H1 (cell line): ENCODE results near the gene TMEM161A. TPM values are rescaled to one million over a fixed set of nuclear protein-coding genes. Genes with fewer than 3 reads are reported as not detected.

ENCODE experiments used
- CTCF ChIA-PET: fragments of 300-600 bp; sonication (Branson Sonifier 250); formaldehyde crosslinking; loops from one replicate; lab custom pipeline; 2021; ENCODE audit not compliant: partially characterized antibody; lab: Charles Lee
- POLR2A ChIA-PET: fragments of 300-600 bp; sonication (Branson Sonifier 250); formaldehyde crosslinking; loops from one replicate; lab custom pipeline; 2021; ENCODE audit warnings: inconsistent platforms; ENCODE audit not compliant: partially characterized antibody; lab: Charles Lee
- DNase-seq, 2 experiments: peaks; one replicate each; pipeline versions ENCODE4 v3.0.0 to v3.0.0-alpha.2; 2010 to 2022; ENCODE audit warnings: low spot score in 2 of 2, low read depth in 1 of 2, mixed read lengths in 1 of 2
- FAIRE-seq: peaks from 2 replicates; lab custom pipeline; 2011; peaks lifted over from hg19 to GRCh38; lab: Jason Lieb, UNC
- H2AFZ ChIP-seq: 2 replicates; pipeline ENCODE4 v1.8.1; 2012; ENCODE audit warnings: low read length, inconsistent platforms
- H2AK5ac ChIP-seq: 2 replicates; pipeline ENCODE4 v1.6.1; 2013; ENCODE audit warnings: low read depth, low read length
- H2BK120ac ChIP-seq: replicated peaks from 2 replicates; pipeline ENCODE3; 2013; ENCODE audit warnings: low read depth, low read length, inconsistent platforms
- H2BK12ac ChIP-seq: 2 replicates; pipeline ENCODE4 v1.6.1; 2013; ENCODE audit warnings: low read depth, low read length
- H2BK15ac ChIP-seq: 2 replicates; pipeline ENCODE4 v1.6.1; 2013; ENCODE audit warnings: low read length
- H2BK20ac ChIP-seq: 2 replicates; pipeline ENCODE4 v1.6.1; 2013; ENCODE audit warnings: low read length
- H2BK5ac ChIP-seq: 2 replicates; pipeline ENCODE4 v1.6.1; 2013; ENCODE audit warnings: low read depth, low read length
- H3K14ac ChIP-seq: 2 replicates; pipeline ENCODE4 v1.6.1; 2013; ENCODE audit warnings: inconsistent platforms; ENCODE audit not compliant: insufficient read length
- H3K18ac ChIP-seq: 2 replicates; pipeline ENCODE4 v1.6.1; 2013; ENCODE audit warnings: low read length; ENCODE audit errors: extremely low read depth
- H3K23ac ChIP-seq: 2 replicates; pipeline ENCODE4 v1.6.1; 2013; ENCODE audit warnings: inconsistent platforms; ENCODE audit not compliant: insufficient read length
- H3K23me2 ChIP-seq: 2 replicates; pipeline ENCODE4 v1.6.1; 2013; ENCODE audit warnings: low read depth, low read length
- H3K27ac ChIP-seq: 2 replicates; pipeline ENCODE4 v1.6.1; 2011; ENCODE audit warnings: low read depth, low read length, inconsistent platforms
- H3K27me3 ChIP-seq, 4 experiments: replicated peaks in 1 of 4; 1 replicate in 1 of 4; 2 replicates in 3 of 4; pipeline versions ENCODE4 v1.6.1 to v1.8.1; 2011 to 2013; ENCODE audit warnings: low read length in 3 of 4, mild to moderate bottlenecking in 3 of 4, inconsistent platforms in 2 of 4, mixed read lengths in 2 of 4, moderate library complexity in 1 of 4; ENCODE audit not compliant: control insufficient read depth in 3 of 4, insufficient read depth in 3 of 4; ENCODE audit errors: extremely low read depth in 1 of 4
- H3K36me3 ChIP-seq, 4 experiments: 2 replicates each; pipeline versions ENCODE4 v1.6.1 to v1.8.1; 2011 to 2013; ENCODE audit warnings: mild to moderate bottlenecking in 4 of 4, low read length in 3 of 4, moderate library complexity in 2 of 4, control low read depth in 1 of 4, inconsistent platforms in 1 of 4; ENCODE audit not compliant: insufficient read depth in 4 of 4, control insufficient read depth in 2 of 4
- H3K4ac ChIP-seq: replicated peaks from 2 replicates; pipeline ENCODE3; 2013; ENCODE audit warnings: low read length, low read depth, mixed read lengths, inconsistent platforms; ENCODE audit not compliant: insufficient read length
- H3K4me1 ChIP-seq, 4 experiments: replicated peaks in 1 of 4; 1 replicate in 1 of 4; 2 replicates in 3 of 4; pipeline versions ENCODE4 v1.6.1 to v1.8.1; 2011 to 2013; ENCODE audit warnings: low read length in 3 of 4, inconsistent platforms in 2 of 4, mixed read lengths in 1 of 4; ENCODE audit not compliant: insufficient read depth in 4 of 4, control insufficient read depth in 3 of 4
- H3K4me2 ChIP-seq, 2 experiments: 2 replicates each; pipeline versions ENCODE4 v1.6.1 to v1.8.1; 2011 to 2013; ENCODE audit warnings: low read depth in 2 of 2, low read length in 2 of 2, control low read depth in 1 of 2, inconsistent platforms in 1 of 2, mild to moderate bottlenecking in 1 of 2; ENCODE audit not compliant: insufficient read depth in 1 of 2
- H3K4me3 ChIP-seq, 4 experiments: fragments of 200-600, 300-600 bp in 1 of 4; sonication (generic), shearing (Covaris generic), sonication (Bioruptor Twin) in 1 of 4; 2 replicates each; pipeline versions ENCODE4 v1.5.1 to v1.8.1; 2011 to 2016; ENCODE audit warnings: low read length in 4 of 4, low read depth in 3 of 4, control low read depth in 2 of 4, inconsistent platforms in 2 of 4, mild to moderate bottlenecking in 2 of 4, mixed read lengths in 1 of 4, moderate library complexity in 1 of 4; ENCODE audit not compliant: insufficient read depth in 2 of 4; ENCODE audit errors: extremely low read depth in 1 of 4
- H3K56ac ChIP-seq: replicated peaks from 2 replicates; pipeline ENCODE3; 2013; ENCODE audit warnings: low read depth, mild to moderate bottlenecking, mixed read lengths, low read length, inconsistent platforms; ENCODE audit not compliant: insufficient read length
- H3K79me1 ChIP-seq: 2 replicates; pipeline ENCODE4 v1.6.1; 2013; ENCODE audit warnings: low read depth, low read length, control low read depth
- H3K79me2 ChIP-seq, 2 experiments: 2 replicates each; pipeline versions ENCODE4 v1.6.1 to v1.8.1; 2012 to 2013; ENCODE audit warnings: low read length in 2 of 2, mild to moderate bottlenecking in 2 of 2, inconsistent platforms in 1 of 2; ENCODE audit not compliant: insufficient read depth in 2 of 2, control insufficient read depth in 1 of 2
- H3K9ac ChIP-seq, 4 experiments: replicated peaks in 1 of 4; 1 replicate in 1 of 4; 2 replicates in 3 of 4; pipeline versions ENCODE4 v1.6.1 to v1.8.1; 2011 to 2013; ENCODE audit warnings: low read depth in 3 of 4, low read length in 3 of 4, control low read depth in 2 of 4, mild to moderate bottlenecking in 2 of 4, moderate library complexity in 2 of 4, inconsistent platforms in 1 of 4; ENCODE audit errors: extremely low read depth in 1 of 4
- H3K9me3 ChIP-seq, 2 experiments: 2 replicates each; pipeline versions ENCODE4 v1.6.1 to v1.8.1; 2012 to 2013; ENCODE audit warnings: mild to moderate bottlenecking in 2 of 2, moderate library complexity in 2 of 2, control low read depth in 1 of 2, inconsistent platforms in 1 of 2, low read depth in 1 of 2, low read length in 1 of 2, mixed read lengths in 1 of 2; ENCODE audit not compliant: insufficient read depth in 2 of 2
- H4K20me1 ChIP-seq, 2 experiments: replicated peaks in 1 of 2; 2 replicates each; pipeline versions ENCODE3 to v1.8.1; 2011 to 2013; ENCODE audit warnings: inconsistent platforms in 2 of 2, low read length in 2 of 2, mild to moderate bottlenecking in 1 of 2; ENCODE audit not compliant: insufficient read depth in 2 of 2, control insufficient read depth in 1 of 2
- H4K5ac ChIP-seq: 2 replicates; pipeline ENCODE4 v1.6.1; 2013; ENCODE audit warnings: low read length, low read depth, mixed read lengths, inconsistent platforms; ENCODE audit not compliant: insufficient read length
- H4K8ac ChIP-seq: 2 replicates; pipeline ENCODE4 v1.8.0; 2013; ENCODE audit warnings: mild to moderate bottlenecking, moderate library complexity, low read length, inconsistent platforms; ENCODE audit not compliant: insufficient read depth; ENCODE audit errors: extremely low read depth
- H4K91ac ChIP-seq: replicated peaks from 2 replicates; pipeline ENCODE3; 2013; ENCODE audit warnings: low read length, mixed read lengths, inconsistent platforms; ENCODE audit not compliant: insufficient read length
- JUND ChIP-seq: IDR thresholded peaks from 2 replicates; pipeline ENCODE4 v1.6.1; 2011; ENCODE audit warnings: mild to moderate bottlenecking, improper control_type of control experiment, low read length
- POLR2AphosphoS5 ChIP-seq: IDR thresholded peaks from 2 replicates; pipeline ENCODE4 v1.6.1; 2011; ENCODE audit warnings: low read depth, low read length
- TEAD4 ChIP-seq: IDR thresholded peaks from 2 replicates; pipeline ENCODE4 v1.6.1; 2012; ENCODE audit warnings: low read depth, low read length, inconsistent platforms, mixed read lengths
- WGBS, 2 experiments: shearing (Covaris generic) in 1 of 2; methylation state at CpG; one replicate each; pipeline versions ENCODE4 v1.1.6 to v1.1.7; 2013 to 2015; ENCODE audit warnings: low lambda C conversion rate in 2 of 2, mixed read lengths in 2 of 2, inconsistent platforms in 1 of 2, low coverage in 1 of 2, missing lambda C conversion rate in 1 of 2; ENCODE audit not compliant: insufficient replicate concordance in 2 of 2, insufficient coverage in 1 of 2, insufficient read length in 1 of 2; ENCODE audit errors: extremely low coverage in 1 of 2, missing lambda C conversion rate in 1 of 2; 5-methylcytosine and 5-hydroxymethylcytosine counted together
- polyA plus RNA-seq, 7 experiments: library from polyadenylated mRNA; depleted of rRNA in 3 of 7; stranded (reverse) in 5 of 7; unstranded in 2 of 7; fragments of >200 nt in 5 of 7; fragments of 200-250 nt in 2 of 7; gene quantifications; 1 replicate in 5 of 7; 2 replicates in 1 of 7; 4 replicates in 1 of 7; pipeline versions ENCODE4 v1.2.1 to v1.2.3, GENCODE V29; 2011 to 2013; ENCODE audit warnings: missing spikeins in 2 of 7, mixed read lengths in 2 of 7
- total RNA-seq: library from RNA; stranded (reverse); fragmentation: NEBNext Ultra II Directional; extraction: Animal tissue kit (Norgen Biotek cat#: 25700); gene quantifications from 2 replicates; pipeline ENCODE4 v1.2.1, GENCODE V29; 2021
- TF ChIP-seq, protein P1 (sequence below), 3 experiments: IDR thresholded peaks; 1 replicate in 2 of 3; 2 replicates in 1 of 3; pipeline versions ENCODE4 v1.5.1 to v1.6.1; 2011; ENCODE audit warnings: low read length in 3 of 3, mild to moderate bottlenecking in 3 of 3, inconsistent platforms in 2 of 3, low read depth in 1 of 3, moderate library complexity in 1 of 3; ENCODE audit not compliant: insufficient read depth in 1 of 3; ENCODE audit errors: control extremely low read depth in 1 of 3

The TMEM161A gene
- total and polyA plus RNA-seq, 2 of the 8 experiments (the other 6 are each of a cell fraction or from before 2014, with no cell fraction given) = 47.8 to 103 TPM

DNA sequence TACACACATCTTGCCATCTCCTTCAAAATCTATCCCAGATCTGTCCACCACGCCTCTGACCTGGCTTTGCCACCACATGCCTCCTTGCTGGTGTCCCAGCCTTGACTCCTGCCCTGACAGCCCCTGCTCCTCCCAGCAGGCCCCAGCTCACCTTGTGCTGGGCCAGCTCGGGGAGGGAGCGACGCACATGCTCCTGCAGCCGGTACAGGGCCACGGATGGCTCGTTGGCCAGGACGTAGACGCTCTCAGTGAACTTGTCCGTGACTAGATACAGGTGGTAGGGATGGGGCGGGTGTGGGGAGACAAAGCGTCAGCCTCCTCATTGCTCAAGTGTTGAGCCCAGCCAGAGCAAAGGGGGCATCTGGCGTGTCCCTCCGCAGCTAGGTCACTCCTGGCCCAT, 48.5 kb upstream of the TMEM161A start:
- ChIA-PET CTCF (interaction anchor here (1.0 to 5.2 kb wide), 4 partner anchors 11 to 40 kb away, joined by 3 to 24 read pairs (median 3); no protein-coding TSS in a partner anchor), POLR2A (interaction anchor here (1.0 to 1.6 kb wide), 3 partner anchors 12 to 87 kb away, joined by 3 to 4 read pairs (median 3); partner anchors contain the start of gene TM6SF2)
- peaks cover 2 to 6% (median 4%) of the 10 kb centered on the region in 4 experiments; a peak in 6 of 8 replicates for H3K36me3 ChIP-seq
- no peak overlapping the region for H3K4ac ChIP-seq
- H4K20me1 ChIP-seq = peaks cover 2 to 10% of the 10 kb centered on the region in 2 experiments
- H4K91ac ChIP-seq = peak overlapping the region; percentile 54
- H2BK15ac ChIP-seq = no peak overlapping the region
- H2AK5ac ChIP-seq = no peak overlapping the region
- no peak overlapping the region for H3K27ac ChIP-seq
- peaks cover 0 to 3% (median 1%) of the 10 kb centered on the region in 4 experiments; a peak in 4 of 7 replicates for H3K4me1 ChIP-seq
- 93% methylated on average over 14 of the region's 14 CpGs; no CpG with 5 or more reads in 1 of the 2 experiments for WGBS, 2 experiments
- H3K14ac ChIP-seq = no peak overlapping the region
- no peak overlapping the region for H2BK120ac ChIP-seq
- no peaks in the 10 kb centered on the region for H3K27me3 ChIP-seq
- H3K9me3 ChIP-seq = no peaks in the 10 kb centered on the region
- H2AFZ ChIP-seq = no peak overlapping the region
- peaks cover 0 to 16% of the 10 kb centered on the region in 2 experiments; a peak in 2 of 4 replicates for H3K79me2 ChIP-seq
- H3K79me1 ChIP-seq = peaks cover 4% of the 10 kb centered on the region
- H3K23ac ChIP-seq = no peak overlapping the region
- H2BK5ac ChIP-seq = no peak overlapping the region; the same call in 1 of the 2 replicates
- H4K8ac ChIP-seq = no peak overlapping the region
- no peak overlapping the region for H3K4me3 ChIP-seq
- H3K4me2 ChIP-seq = no peak overlapping the region
- DNase-seq (no peak), FAIRE-seq (no peak)
- no peak overlapping the region for H3K9ac ChIP-seq
- H4K5ac ChIP-seq = no peak overlapping the region
- H3K18ac ChIP-seq = no peak overlapping the region
- H2BK20ac ChIP-seq = no peak overlapping the region
- H2BK12ac ChIP-seq = no peak overlapping the region
- no peak overlapping the region for H3K56ac ChIP-seq
- H3K23me2 ChIP-seq = no peaks in the 10 kb centered on the region; the same call in 1 of the 2 replicates
- no peak for TF ChIP-seq TEAD4
- TF ChIP-seq, protein P1, sequence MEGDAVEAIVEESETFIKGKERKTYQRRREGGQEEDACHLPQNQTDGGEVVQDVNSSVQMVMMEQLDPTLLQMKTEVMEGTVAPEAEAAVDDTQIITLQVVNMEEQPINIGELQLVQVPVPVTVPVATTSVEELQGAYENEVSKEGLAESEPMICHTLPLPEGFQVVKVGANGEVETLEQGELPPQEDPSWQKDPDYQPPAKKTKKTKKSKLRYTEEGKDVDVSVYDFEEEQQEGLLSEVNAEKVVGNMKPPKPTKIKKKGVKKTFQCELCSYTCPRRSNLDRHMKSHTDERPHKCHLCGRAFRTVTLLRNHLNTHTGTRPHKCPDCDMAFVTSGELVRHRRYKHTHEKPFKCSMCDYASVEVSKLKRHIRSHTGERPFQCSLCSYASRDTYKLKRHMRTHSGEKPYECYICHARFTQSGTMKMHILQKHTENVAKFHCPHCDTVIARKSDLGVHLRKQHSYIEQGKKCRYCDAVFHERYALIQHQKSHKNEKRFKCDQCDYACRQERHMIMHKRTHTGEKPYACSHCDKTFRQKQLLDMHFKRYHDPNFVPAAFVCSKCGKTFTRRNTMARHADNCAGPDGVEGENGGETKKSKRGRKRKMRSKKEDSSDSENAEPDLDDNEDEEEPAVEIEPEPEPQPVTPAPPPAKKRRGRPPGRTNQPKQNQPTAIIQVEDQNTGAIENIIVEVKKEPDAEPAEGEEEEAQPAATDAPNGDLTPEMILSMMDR (IDR thresholded peaks at IDR 0.05; ENCODE audit: control extremely low read depth in 1 of 3, insufficient read depth in 1 of 3, low read depth in 1 of 3, low read length in 3 of 3) = no peak
- TF ChIP-seq POLR2AphosphoS5 = no peak
- TF ChIP-seq JUND = no peak
